AG04449 (cell line): ENCODE data around the gene IGSF8.

Experiments used
- CTCF ChIA-PET: fragments of 350-600 bp; formaldehyde crosslinking; extraction: SDS; loops from one replicate; lab custom pipeline; 2021; ENCODE audit warnings: antibody characterized with exemption; lab: Yijun Ruan, JAX
- POLR2A ChIA-PET: fragments of 400-600, 350-600 bp; formaldehyde crosslinking; extraction: SDS; loops from one replicate; lab custom pipeline; 2020; ENCODE audit warnings: antibody characterized with exemption, inconsistent platforms; lab: Yijun Ruan, JAX
- DNase-seq: peaks from one replicate; pipeline ENCODE4 v3.0.0-alpha.2; 2010; ENCODE audit warnings: low read depth, low spot score
- H3K4me3 ChIP-seq: 2 replicates; pipeline ENCODE4 v1.5.1; 2011; ENCODE audit warnings: low read depth, mild to moderate bottlenecking, control low read depth, low read length
- CTCF ChIP-seq: IDR thresholded peaks from one replicate; pipeline ENCODE4 v1.5.1; 2011; ENCODE audit warnings: mild to moderate bottlenecking, moderate library complexity, low read length, control low read depth, inconsistent platforms; ENCODE audit not compliant: insufficient read depth; ENCODE audit errors: missing control alignments

IGSF8 gene

GRCh38 chr1:160124705-160125478 lies 26.5 kb upstream of the IGSF8 start:
- CTCF ChIA-PET = interaction anchor here (0.9 to 4.4 kb wide), 14 partner anchors 13 to 129 kb away, joined by 3 to 23 read pairs (median 4); no protein-coding TSS in a partner anchor
- peak; percentile 20 for TF ChIP-seq CTCF
- peak; percentile 45 for DNase-seq
- H3K4me3 ChIP-seq = no peak overlapping the region
- POLR2A ChIA-PET = interaction anchor here (1.2 kb wide), 1 partner anchor 136 kb away, joined by 4 read pairs; no protein-coding TSS in a partner anchor

GRCh38 chr1:160123726-160124125 lies 25.3 kb upstream of the IGSF8 start:
- no peak for DNase-seq
- ChIA-PET POLR2A (no interaction called here), CTCF (interaction anchor here (0.9 to 4.4 kb wide), 10 partner anchors 12 to 97 kb away, joined by 3 to 23 read pairs (median 5); no protein-coding TSS in a partner anchor)
- no peak overlapping the region for H3K4me3 ChIP-seq
- no peak for TF ChIP-seq CTCF

GRCh38 chr1:160122978-160123495 lies 24.6 kb upstream of the IGSF8 start:
- ChIA-PET POLR2A (no interaction called here), CTCF (interaction anchor here (1.3 to 4.4 kb wide), 6 partner anchors 9 to 98 kb away, joined by 3 to 23 read pairs (median 12); no protein-coding TSS in a partner anchor)
- TF ChIP-seq CTCF = no peak
- no peak overlapping the region for H3K4me3 ChIP-seq
- DNase-seq = no peak

GRCh38 chr1:160121388-160121787 lies 23.0 kb upstream of the IGSF8 start:
- no peak for TF ChIP-seq CTCF
- ChIA-PET CTCF (interaction anchor here (0.6 to 2.3 kb wide), 6 partner anchors 9 to 98 kb away, joined by 3 to 9 read pairs (median 3); no protein-coding TSS in a partner anchor), POLR2A (no interaction called here)

GRCh38 chr1:160120797-160121196 lies 22.4 kb upstream of the IGSF8 start:
- H3K4me3 ChIP-seq = no peak overlapping the region
- ChIA-PET POLR2A (no interaction called here), CTCF (interaction anchor here (0.6 to 2.3 kb wide), 4 partner anchors 8 to 99 kb away, joined by 3 to 9 read pairs (median 3); no protein-coding TSS in a partner anchor)
- TF ChIP-seq CTCF = no peak
- no peak for DNase-seq

More at GRCh38 chr1:160121388-160121787, 23.0 kb upstream of the IGSF8 start:
- no peak for DNase-seq
- no peak overlapping the region for H3K4me3 ChIP-seq

- no peak for TF ChIP-seq CTCF
- POLR2A ChIA-PET = no interaction called here
- DNase-seq = no peak
- CTCF ChIA-PET = interaction anchor here (0.9 to 2.1 kb wide), 7 partner anchors 15 to 133 kb away, joined by 3 to 10 read pairs (median 4); no protein-coding TSS in a partner anchor
- H3K4me3 ChIP-seq = no peak overlapping the region
These were observed 20.5 kb upstream of the IGSF8 start for GRCh38 chr1:160118928-160119327.
